ENCODE results near the gene SMIM45.

The SMIM45 gene

DNA sequence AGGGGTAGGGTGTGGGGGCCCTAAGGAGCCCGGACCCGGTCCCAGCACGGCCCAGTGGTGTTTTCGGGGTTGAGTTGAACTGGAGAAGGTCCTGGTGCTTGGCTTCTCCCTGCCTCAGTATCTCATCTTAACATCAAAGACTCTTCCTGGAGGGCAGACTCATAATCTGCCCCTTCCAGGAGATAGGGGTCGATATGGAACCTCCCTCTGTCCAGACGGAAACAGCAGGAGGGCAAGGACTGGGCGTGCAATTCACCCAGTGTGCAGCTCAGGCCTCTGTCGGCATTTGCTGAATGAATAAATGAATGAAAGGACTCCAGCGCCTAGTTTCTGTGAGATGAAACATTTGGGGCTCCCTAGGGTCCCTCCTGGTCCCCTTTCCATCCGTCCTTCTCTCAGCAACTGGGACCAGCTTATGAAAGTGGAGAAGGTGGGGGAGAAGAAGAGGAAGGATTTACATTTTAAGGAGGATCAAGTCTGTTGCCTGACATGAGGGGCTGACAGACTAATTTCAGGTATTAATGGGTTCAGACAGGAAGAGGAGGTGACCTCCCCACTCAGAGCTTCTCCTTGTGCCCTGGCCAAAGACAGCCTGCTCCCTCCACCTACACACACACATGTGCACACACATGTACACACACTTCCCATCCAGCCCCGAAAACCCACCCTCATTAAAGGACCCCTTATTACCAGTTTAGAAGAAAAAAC lies 36.0 kb upstream of the SMIM45 start:
- DNase-seq = no peak

DNA sequence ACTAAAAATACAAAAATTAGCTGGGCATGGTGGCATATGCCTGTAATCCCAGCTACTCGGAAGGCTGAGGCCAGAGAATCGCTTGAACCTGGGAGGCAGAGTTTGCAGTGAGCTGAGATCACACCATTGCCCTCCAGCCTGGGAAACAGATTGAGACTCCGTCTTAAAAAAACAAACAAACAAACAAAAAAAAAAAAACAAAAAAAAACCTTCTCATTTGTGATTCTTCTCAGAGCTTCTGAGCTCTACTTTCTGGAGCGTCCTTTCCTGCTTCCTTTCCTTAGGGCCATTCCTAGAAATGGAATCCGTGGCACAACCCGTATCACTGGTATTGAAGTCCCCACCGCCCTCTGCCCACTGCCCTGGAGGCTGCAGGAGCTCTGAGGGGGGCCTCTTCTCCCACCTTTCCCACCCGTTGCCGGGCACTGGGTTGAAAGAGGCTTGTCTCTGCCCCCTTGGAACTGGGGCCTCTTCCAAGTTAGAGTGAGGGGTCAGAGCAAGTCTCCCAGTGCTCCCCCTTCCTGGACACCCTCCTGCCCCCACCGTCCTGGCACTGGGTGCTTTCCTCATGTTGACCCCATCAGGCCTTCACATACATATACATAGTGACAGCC lies 35.1 kb upstream of the SMIM45 start:
- DNase-seq = no peak

DNA sequence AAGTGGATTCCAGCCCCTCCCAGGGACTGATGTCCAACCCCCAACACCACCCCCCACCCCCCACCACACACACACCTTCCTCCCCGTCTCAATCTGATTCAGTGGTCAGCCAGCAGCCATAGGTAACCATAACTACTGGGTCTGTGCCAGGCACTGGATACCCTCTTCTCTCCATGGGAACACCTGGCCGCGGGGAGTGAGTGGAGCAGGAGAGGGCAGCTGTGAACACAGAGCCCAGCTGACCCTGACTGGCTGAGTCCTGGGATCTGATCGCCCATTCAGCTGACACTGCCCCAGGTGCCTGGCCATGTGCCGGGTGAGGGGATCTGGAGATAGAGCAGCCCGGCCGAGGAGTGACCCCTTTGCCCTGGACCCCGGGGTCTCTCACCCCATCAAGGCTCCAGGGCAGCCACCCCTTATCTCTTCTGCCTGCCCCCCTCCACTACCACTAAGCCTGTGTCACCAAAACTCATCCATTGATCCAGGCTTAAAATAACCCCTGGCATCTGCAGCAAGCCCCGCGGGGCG lies 34.5 kb upstream of the SMIM45 start:
- no peak for DNase-seq

GRCh38 chr22:41917903-41918791 lies 33.8 kb upstream of the SMIM45 start:
- no peak for DNase-seq

DNA sequence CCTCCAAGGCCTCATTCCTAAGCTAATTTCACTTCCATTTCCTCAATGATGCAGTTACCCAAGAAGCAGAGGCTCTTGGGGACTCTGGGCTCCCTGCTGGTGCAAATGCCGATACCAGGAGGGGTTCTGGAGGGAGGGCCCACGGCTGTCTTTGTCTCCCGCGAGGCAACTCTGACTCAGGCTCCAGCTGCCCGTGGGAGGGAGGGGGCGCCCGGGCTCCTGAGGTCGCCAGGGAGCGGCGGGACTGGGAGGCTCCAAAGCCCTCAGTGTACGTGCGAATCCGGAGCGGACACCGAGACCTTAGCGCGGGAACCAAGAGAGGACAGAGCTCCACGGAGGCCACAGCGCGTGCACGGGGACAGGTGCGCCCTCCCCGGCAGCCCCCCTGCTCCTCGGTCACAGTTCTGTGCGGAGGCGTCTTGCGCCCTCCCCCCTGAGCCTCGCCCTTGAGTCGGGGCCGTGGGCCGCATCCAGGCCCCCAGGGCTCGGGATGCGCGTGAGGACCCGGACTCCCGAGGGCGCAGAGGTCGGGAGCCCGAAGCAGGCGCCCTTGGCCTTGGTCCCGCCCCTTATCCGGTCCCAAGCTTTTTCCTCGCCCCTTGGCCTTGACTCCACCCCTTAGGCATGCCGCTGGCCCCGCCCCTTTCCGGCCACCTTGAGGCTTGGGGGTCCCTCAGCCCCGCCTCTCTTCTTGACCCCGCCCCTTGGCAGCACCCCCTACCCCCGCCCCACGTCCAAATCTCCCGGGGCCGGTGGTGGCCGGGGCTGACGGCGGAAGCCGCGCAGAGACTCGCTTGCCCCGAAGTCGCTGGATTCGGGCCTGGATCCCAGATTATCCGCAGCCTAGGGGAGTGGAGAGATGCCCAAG lies 32.4 kb upstream of the SMIM45 start:
- DNase-seq = peak; percentile 47

DNA sequence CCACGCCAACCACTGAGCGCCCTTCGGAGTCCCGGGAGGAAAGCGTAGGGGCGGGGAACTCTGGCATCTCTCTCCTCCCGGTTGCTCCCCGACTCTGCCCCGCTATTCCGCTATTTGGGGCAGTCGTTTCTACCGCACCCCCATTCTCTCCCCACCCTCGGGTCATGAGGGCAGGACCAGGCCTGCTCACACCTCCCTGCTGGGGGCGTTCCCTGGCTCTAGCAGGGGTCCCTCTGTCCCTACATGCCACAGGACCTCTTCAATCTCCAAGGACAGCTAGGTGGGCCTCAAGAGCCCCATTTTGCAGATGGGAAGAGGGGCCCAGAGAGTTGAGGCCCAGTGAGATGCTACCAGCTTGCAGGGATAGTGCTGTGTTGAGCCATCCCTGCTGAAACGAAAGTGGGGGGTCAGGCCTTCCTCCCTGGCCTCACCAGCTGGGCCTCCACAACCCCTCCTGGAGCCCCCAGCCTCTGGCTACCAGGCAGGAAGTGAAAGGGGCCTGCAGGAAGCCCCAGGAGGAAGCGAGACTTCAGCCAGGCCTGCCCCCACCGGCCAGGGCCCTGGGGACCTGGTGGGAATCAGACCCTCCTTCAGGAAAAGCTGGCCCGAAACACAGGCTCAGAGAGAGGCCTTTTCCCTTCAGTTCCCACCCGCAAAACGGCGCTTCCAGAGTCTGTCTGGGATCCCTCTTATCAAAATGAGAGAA lies 31.5 kb upstream of the SMIM45 start:
- no peak for DNase-seq

DNA sequence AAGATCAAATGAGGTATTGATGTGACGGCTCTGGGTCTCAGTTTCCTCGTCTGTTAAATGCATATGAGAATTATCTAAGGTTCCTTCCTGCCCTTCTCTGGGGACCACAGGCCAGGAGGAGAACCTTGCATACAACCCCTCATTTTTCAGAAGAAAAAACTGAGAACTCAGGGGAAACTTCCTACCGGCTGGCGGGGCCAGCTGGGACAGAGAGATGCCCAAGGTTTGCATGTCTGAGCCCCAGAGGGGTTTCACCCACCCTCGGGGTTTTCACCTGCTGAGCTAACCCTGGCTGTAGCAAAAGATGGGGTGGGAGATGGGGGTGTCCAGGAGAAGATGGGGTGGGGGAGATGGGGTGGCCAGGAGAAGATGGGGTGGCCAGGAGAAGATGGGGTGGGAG lies 29.6 kb upstream of the SMIM45 start:
- DNase-seq = no peak

- DNase-seq = no peak
Observed at GRCh38 chr22:41922940-41923594, 28.9 kb upstream of the SMIM45 start.

DNA sequence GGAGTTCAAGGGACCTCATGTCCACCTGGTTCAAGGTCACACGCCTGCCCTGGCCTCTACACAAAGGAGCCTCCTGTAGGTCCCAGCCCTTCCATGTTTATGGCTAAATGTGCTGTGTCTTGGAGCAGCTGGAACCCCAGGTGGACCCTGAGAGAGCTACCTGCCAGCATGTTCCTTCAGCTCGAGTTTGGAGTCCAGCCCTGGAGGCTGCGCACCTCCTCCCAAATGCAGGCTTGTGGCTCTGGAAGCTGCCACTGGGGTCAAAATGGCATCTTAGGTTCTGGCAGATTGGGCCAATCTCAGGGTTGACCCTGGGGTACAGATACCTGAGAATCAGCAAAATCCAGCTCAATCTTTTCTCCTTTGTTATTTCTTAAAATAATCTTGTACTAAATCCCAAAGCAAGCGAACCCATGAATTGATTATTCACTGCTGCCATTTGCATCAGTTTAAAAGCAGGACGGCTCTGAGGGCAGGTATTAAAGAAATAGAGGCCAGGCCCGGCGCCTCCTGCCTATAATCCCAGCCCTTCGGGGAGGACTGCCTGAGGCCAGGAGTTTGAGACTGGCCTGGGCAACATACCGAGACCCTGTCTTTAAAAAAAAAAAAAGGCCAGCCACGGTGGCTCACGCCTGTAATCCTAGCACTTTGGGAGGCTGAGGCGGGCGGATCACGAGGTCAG lies 28.2 kb upstream of the SMIM45 start:
- DNase-seq = no peak

DNA sequence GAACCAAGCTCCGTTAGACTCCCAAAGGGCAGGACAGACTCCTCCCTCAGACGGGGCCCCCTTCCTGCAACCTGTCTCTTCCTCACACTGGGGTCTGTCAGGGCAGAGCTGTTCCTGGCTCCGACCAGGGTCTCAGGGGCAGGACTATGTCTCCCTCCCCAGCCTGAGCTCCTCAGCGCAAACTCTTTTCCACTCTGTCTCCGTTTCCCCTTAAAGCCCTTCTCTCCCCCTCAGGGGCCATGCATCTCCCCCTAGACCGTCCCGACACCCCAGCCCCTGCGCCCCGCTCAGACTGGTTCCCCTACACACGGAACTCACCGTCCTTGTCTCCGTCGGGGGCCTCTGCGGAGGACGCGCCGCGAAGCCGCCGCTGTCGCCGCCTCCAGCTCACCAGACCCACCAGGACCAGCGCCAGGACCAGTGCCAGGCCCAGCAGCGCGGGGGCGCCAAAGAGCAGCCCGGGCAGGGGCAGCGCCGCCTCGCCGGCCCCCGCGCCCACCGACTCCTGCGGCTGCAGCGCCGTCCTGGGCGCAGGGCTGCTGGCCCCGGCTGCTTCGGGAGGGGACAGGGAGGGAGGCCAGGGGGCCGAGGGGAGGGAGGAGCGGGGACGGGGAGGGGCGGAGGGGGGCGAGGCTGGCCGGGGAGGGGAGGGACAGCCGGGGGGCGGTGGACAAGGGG lies 26.0 kb upstream of the SMIM45 start:
- peak; percentile 80 for DNase-seq

DNA sequence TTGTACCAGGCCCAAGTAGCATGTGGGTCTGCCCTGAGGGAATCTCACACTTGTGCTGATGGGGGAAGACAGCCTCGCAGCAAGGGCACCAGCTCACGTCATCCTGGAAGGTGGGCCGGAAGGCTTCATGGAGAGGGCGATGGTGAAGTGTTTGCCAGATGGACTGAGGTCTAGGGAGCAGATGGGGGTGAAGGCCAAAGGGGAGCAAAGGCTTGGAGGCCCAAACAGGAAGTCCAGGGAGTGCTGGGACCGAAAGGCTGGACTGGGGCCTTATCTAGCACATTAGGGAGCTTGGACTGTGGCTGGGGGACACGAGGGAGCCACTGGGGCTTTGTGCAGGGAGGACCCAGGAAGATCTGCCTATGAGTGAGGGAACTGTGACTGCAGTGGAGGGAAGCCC lies 24.1 kb upstream of the SMIM45 start:
- DNase-seq = no peak

- no peak for DNase-seq
Observed at GRCh38 chr22:41928593-41929417, 23.1 kb upstream of the SMIM45 start.

DNA sequence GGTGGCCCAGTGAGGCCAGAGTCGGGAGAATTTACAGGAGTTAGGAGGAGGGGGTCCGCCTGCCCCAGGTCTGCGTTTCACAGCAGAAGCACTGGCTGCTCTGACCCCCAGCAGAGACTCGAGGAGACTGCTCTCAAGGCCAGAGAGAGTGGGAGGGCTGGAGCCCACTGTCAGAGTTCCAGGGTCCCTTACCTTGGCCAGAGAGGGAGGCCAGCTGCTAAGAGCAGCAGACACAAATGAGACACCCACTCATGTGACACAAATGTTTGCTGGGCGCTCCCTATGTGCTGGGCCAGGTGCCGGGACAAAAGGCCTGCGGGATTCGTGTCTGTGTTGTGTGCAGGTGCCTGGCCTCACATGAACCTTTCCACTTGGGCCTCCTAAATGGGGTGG lies 22.5 kb upstream of the SMIM45 start:
- DNase-seq = no peak

GRCh38 chr22:41931701-41932269 lies 20.2 kb upstream of the SMIM45 start:
- DNase-seq = no peak

DNA sequence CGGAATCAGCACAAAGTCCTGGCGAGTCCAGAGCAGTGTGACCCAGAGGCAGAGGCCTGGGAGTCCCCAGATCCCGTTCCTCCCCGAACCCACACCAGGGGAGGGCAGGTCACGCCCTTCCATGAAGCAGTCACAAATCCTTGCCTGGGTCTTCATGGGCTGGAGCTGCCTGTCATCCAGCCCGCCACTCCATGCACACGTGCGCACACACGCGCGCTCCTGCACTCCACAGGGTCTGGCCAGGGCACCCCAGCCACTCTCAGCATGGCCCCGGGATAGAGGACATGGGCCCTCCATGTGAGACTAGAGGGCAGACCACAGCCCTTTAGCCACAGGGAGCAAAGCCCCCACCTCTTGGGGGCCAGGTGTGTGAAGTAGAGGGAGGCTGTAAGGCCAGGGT lies 19.6 kb upstream of the SMIM45 start:
- DNase-seq = no peak

- no peak for DNase-seq
Observed at GRCh38 chr22:41933411-41934177, 18.4 kb upstream of the SMIM45 start.

GRCh38 chr22:41934284-41935014 lies 17.5 kb upstream of the SMIM45 start:
- DNase-seq = no peak

GRCh38 chr22:41935015-41935351 lies 17.0 kb upstream of the SMIM45 start:
- no peak for DNase-seq

All from activated CD4-positive, alpha-beta T cell treated with anti-CD3 and anti-CD28 coated beads, Interleukin-2, Interleukin-6, amounts not matched to agents 100 ng/mL and 50 ng/mL, durations not matched to agents 16 hours and 8 hours (primary cell).